ENCODE data around the gene TH. TPM values are rescaled to one million over a fixed set of nuclear protein-coding genes. Genes with fewer than 3 reads are reported as not detected.

The TH gene
- total RNA-seq, 1 donor, result not detected

- no peak overlapping the region for H3K4me3 ChIP-seq (ENCODE audit: insufficient read depth, low read length)
Measured at GRCh38 chr11:2135018-2135569, 36.5 kb downstream of the TH start.

GRCh38 chr11:2134022-2135010 is 37.3 kb downstream of the TH start:
- Histone ChIP-seq H3K36me3 (ENCODE audit: insufficient read depth, low read length) (no peaks in the 10 kb centered on the region), H3K9me3 (ENCODE audit: low read depth, low read length) (no peaks in the 10 kb centered on the region), H3K27me3 (ENCODE audit: insufficient read depth, low read length) (peaks cover 33% of the 10 kb centered on the region), H3K4me3 (ENCODE audit: insufficient read depth, low read length) (no peak overlapping the region), H3K4me1 (ENCODE audit: insufficient read depth, low read length) (no peaks in the 10 kb centered on the region), H4K20me1 (ENCODE audit: insufficient read depth, low read length) (no peaks in the 10 kb centered on the region), H2AFZ (ENCODE audit: low read length) (no peak overlapping the region), H3K79me2 (ENCODE audit: insufficient read depth, low read length) (no peaks in the 10 kb centered on the region), H3K27ac (ENCODE audit: low read depth, low read length) (no peak overlapping the region), H3K4me2 (ENCODE audit: insufficient read depth, low read length) (no peak overlapping the region)
- peak; percentile 84 for DNase-seq (ENCODE audit: insufficient read length, low spot score, missing footprints)
- TF ChIP-seq, protein P1, sequence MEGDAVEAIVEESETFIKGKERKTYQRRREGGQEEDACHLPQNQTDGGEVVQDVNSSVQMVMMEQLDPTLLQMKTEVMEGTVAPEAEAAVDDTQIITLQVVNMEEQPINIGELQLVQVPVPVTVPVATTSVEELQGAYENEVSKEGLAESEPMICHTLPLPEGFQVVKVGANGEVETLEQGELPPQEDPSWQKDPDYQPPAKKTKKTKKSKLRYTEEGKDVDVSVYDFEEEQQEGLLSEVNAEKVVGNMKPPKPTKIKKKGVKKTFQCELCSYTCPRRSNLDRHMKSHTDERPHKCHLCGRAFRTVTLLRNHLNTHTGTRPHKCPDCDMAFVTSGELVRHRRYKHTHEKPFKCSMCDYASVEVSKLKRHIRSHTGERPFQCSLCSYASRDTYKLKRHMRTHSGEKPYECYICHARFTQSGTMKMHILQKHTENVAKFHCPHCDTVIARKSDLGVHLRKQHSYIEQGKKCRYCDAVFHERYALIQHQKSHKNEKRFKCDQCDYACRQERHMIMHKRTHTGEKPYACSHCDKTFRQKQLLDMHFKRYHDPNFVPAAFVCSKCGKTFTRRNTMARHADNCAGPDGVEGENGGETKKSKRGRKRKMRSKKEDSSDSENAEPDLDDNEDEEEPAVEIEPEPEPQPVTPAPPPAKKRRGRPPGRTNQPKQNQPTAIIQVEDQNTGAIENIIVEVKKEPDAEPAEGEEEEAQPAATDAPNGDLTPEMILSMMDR (IDR thresholded peaks at IDR 0.05; ENCODE audit: extremely low read depth, low read depth, low read length), result no peak

More at GRCh38 chr11:2135018-2135569, 36.5 kb downstream of the TH start:
- no peak for DNase-seq (ENCODE audit: insufficient read length, low spot score, missing footprints)
- Histone ChIP-seq H2AFZ (ENCODE audit: low read length) (no peak overlapping the region), H3K27ac (ENCODE audit: low read depth, low read length) (no peak overlapping the region), H4K20me1 (ENCODE audit: insufficient read depth, low read length) (no peaks in the 10 kb centered on the region), H3K9me3 (ENCODE audit: low read depth, low read length) (no peaks in the 10 kb centered on the region), H3K27me3 (ENCODE audit: insufficient read depth, low read length) (peaks cover 39% of the 10 kb centered on the region), H3K36me3 (ENCODE audit: insufficient read depth, low read length) (no peaks in the 10 kb centered on the region), H3K4me2 (ENCODE audit: insufficient read depth, low read length) (no peak overlapping the region), H3K79me2 (ENCODE audit: insufficient read depth, low read length) (no peaks in the 10 kb centered on the region), H3K4me1 (ENCODE audit: insufficient read depth, low read length) (no peaks in the 10 kb centered on the region)
- TF ChIP-seq, protein P1 (IDR thresholded peaks at IDR 0.05; ENCODE audit: extremely low read depth, low read depth, low read length), result no peak

- Histone ChIP-seq H3K4me1 (ENCODE audit: insufficient read depth, low read length) (no peaks in the 10 kb centered on the region), H3K36me3 (ENCODE audit: insufficient read depth, low read length) (no peaks in the 10 kb centered on the region), H3K79me2 (ENCODE audit: insufficient read depth, low read length) (no peaks in the 10 kb centered on the region), H3K27me3 (ENCODE audit: insufficient read depth, low read length) (peaks cover 33% of the 10 kb centered on the region), H3K27ac (ENCODE audit: low read depth, low read length) (no peak overlapping the region), H3K4me2 (ENCODE audit: insufficient read depth, low read length) (no peak overlapping the region), H3K4me3 (ENCODE audit: insufficient read depth, low read length) (no peak overlapping the region), H2AFZ (ENCODE audit: low read length) (no peak overlapping the region), H3K9me3 (ENCODE audit: low read depth, low read length) (no peaks in the 10 kb centered on the region), H4K20me1 (ENCODE audit: insufficient read depth, low read length) (no peaks in the 10 kb centered on the region)
- DNase-seq (ENCODE audit: insufficient read length, low spot score, missing footprints), result no peak
- TF ChIP-seq, protein P1 (IDR thresholded peaks at IDR 0.05; ENCODE audit: extremely low read depth, low read depth, low read length), result no peak
Measured at GRCh38 chr11:2133241-2134021, 38.2 kb downstream of the TH start.

All from osteoblast (primary cell).